GM10266 (cell line): Measurements from ENCODE around the gene TMEM121.
A peak's percentile ranks its signal among the peaks of the same experiment; 100 is the strongest.

ENCODE experiments used
- DNase-seq: peaks from one replicate; pipeline ENCODE4 v3.0.0; 2012; ENCODE audit errors: extremely low spot score
- TF ChIP-seq, protein P1 (sequence below): IDR thresholded peaks from 2 replicates; pipeline ENCODE4 v1.5.1; 2012; ENCODE audit warnings: mild to moderate bottlenecking, low read depth; ENCODE audit not compliant: control insufficient read depth, insufficient read depth; ENCODE audit errors: missing control alignments

Gene TMEM121

DNA sequence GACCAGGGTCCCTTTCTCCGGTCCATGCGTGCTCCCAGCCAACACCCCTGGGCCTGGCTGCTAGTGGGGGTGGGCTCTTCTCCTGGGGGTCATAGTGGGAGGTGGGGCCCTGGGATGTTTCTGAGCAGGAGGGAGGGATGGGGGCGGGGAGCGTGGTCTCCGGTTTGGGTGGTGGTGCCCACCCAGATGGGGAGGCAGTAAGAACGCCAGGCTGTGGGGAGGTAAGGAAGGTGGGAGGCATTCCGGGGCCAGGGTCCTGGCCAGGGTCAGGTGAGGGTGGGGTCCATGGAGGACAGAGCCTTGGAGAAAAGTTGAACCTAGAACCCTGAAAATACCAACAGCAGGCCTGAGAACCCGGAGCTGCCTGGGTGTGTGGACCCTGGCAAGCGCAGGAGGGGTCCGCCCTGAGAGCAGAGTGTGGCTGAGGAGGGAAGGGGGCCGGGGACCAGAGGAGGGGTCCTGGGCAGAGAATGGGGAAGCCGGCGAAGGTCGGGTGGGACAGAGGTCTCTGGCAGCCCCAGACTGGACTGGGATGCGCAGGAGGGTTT lies 46.1 kb upstream of the TMEM121 start:
- no peak for DNase-seq
- TF ChIP-seq, protein P1, sequence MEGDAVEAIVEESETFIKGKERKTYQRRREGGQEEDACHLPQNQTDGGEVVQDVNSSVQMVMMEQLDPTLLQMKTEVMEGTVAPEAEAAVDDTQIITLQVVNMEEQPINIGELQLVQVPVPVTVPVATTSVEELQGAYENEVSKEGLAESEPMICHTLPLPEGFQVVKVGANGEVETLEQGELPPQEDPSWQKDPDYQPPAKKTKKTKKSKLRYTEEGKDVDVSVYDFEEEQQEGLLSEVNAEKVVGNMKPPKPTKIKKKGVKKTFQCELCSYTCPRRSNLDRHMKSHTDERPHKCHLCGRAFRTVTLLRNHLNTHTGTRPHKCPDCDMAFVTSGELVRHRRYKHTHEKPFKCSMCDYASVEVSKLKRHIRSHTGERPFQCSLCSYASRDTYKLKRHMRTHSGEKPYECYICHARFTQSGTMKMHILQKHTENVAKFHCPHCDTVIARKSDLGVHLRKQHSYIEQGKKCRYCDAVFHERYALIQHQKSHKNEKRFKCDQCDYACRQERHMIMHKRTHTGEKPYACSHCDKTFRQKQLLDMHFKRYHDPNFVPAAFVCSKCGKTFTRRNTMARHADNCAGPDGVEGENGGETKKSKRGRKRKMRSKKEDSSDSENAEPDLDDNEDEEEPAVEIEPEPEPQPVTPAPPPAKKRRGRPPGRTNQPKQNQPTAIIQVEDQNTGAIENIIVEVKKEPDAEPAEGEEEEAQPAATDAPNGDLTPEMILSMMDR = no peak

DNA sequence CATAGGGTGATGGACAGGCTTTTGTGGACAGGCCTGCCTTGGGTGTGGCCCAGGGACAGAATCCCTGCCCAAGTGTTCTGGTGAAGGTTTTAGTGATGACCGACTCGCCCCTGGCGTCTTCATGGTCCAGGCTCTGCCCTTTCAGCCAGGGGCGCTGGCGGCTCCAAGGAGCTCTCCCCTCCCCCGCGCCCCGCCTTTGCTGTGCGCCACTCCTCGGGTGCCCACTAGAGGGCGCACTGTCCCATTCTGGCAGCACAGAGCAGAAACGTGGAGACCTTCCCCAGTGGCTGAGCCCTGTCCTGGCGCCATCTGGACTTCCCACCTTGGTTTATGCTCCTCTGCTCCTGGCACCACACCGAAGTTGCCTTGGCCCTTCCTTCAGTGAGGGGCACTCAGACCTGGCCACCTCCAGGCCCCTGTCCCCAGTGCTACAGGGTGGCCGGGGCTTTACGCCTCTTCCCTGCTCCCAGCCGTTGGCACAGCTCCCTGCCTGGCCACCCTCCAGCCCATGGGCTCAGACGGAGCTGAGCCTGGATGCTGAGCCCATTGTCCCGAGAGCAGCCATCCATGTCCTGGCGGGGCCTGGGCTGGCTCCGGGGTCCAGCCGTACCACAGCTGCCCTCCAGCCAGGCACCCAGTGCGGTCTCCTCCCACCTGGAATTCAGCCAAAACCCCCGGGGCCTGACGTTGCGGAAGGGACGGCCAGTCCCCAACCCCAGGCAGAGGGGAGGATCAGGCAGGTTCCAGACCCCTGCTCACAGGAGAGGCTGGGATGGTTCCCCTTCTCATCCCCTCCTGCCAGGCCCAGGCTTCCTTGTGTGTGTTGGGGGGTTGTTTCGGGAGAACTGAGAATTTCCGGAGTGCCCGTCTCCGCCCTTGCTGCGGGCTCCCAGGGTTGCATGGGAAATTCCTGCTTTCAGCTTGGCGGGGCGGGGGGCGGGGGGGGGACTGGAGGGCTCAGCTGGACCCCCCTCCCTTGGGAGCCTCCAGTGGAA lies 45.3 kb upstream of the TMEM121 start:
- TF ChIP-seq, protein P1 = peak; percentile 100
- DNase-seq = peak; percentile 96

DNA sequence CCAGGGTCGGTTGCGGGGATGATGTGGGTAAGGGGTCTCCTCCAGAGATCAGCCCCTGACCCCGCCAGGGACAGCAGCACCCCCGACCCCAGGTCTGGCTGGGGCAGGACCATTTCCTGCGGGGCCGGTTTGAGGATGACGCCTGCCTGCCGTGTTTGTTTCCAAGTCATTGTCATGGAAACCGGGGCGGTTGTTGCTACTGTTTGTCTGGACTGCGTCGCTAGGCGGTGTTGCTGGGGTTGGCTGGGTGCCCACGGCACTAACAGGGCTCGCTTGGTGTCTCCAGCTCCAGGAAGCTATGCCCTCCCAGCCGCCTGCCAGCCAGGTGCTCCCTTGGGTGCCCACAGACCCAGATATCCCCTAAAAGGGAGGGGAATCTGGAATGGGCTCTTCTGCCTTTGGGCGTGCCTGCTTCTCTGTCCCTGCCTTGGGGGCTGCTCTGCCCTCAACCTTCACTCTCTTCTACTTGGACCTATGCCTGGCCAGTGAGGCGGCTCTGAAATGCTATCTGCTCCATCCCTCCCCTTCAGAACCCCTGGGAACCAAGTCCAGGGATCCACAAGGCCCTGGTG lies 44.4 kb upstream of the TMEM121 start:
- TF ChIP-seq, protein P1 = peak; percentile 29
- peak; percentile 96 for DNase-seq

DNA sequence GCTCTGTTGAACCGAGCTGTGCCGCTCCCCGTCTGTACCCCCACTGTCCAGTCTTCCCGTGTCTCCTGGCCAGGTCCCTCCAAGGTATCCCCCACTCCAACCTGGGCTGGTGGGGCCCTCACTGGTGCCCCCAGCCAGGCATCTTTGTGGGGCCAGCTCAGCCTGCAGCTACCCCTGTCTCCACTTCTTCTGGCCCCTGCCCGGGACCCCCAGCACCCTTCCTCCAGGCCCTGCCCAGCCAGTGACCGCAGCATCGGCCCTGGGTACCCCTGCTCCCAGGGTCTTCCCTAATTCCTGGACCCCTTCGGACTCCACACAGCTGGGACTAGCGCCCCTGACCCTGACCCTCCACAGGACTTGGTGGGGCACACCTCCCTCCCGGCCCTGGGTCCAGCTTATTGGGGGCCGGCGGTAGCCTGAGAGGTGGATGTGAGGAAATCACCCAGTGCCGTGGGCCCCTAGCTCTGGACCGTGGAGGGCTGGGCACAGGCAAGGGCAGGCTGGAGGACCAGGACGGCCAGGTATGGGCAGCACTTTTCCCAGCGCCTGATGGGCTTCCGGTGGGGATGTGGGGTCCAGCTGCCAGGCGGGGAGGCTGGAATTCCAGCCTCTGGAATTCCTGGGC lies 43.8 kb upstream of the TMEM121 start:
- DNase-seq = no peak
- TF ChIP-seq, protein P1 = no peak

DNA sequence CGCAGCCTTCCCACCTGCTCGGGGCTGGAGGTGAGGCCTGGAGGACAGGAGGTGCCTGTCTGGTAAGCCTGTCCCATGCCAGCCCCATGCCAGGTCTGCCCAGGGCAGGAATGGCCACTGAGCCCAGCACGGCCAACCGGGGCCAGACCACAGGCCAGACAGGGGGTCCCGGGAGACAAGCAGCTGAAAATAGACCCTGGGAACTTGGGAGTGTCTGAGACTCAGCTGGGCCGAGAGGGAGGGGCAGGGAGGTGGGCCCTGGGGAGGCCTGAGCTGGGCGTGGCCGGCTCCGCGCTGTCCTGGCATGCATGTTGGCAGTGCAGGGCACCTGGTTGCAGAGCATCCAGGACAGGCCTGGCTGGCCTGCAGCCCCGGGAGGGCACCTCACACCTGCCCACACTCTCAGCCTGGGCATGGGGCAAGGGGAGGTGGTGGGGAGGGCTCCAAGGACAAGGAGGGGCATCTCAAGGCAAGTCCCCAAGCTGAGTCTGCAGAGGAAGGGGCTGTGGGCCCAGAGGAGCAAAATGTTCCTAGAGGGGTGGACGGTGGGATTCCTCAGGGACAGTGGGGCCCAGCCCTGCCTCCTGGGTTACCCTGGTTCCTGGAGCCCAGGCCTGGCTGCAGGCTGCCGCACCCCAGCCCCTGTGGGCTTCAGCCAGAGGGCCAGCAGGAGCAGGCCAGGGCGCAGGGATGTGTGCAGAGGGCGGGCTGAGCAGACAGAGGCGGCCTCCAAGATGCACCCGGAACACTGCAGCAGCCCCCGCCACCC lies 42.9 kb upstream of the TMEM121 start:
- TF ChIP-seq, protein P1 = no peak
- no peak for DNase-seq

DNA sequence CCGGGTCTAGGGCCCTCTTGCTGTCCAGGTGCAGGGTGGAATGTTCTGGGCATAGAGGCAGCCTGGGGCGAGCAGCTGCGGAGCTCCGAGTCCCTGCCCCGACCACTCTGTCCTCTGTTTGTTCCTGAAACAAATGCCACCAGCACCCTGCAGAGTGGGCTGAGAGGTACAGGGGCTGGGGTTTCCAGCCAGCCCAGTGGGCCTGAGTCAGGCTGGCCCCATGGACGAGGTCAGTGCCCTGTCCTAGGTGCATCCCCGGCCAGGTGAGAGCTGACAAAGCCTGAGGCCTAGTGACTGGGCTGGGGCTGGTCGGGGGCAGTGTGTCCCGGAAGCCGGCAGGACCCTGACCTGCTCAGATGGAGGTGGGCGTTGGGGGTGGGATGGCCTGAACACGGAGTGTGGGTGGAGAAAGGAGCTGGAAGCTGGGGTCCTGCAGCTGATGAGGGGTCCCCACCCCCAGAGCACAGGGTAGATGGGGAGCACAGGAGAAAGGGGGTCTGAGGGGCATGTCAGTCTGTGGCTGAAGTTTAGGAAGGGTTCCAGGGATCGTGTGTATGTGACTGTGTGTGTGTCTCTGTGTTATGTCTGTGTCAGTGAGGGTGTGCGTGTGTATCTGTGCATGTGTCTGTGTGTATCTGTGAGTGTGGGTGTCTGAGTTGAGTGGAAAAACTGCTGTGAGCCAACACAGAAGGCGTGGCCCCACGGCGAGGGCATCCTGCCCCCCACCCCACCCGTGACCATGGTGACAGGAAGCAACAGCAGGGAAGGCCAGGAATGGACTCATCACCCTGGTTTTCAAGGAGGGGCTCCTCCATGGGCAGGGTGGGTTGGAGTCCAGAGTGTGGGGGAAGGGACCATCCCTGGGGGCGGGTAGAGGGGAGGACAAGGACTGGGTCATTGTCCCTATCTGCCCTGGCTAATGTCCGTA lies 42.0 kb upstream of the TMEM121 start:
- DNase-seq = no peak
- TF ChIP-seq, protein P1 = no peak
